ENCODE results near the gene AUP1. TPM values are rescaled to one million over a fixed set of nuclear protein-coding genes. Genes with fewer than 3 reads are reported as not detected.

The AUP1 gene
- total and polyA plus RNA-seq, 10 of the 15 experiments (the other 5 are each of a cell fraction or from before 2014, with no cell fraction given): 39.1 to 215 (median 138) TPM

DNA sequence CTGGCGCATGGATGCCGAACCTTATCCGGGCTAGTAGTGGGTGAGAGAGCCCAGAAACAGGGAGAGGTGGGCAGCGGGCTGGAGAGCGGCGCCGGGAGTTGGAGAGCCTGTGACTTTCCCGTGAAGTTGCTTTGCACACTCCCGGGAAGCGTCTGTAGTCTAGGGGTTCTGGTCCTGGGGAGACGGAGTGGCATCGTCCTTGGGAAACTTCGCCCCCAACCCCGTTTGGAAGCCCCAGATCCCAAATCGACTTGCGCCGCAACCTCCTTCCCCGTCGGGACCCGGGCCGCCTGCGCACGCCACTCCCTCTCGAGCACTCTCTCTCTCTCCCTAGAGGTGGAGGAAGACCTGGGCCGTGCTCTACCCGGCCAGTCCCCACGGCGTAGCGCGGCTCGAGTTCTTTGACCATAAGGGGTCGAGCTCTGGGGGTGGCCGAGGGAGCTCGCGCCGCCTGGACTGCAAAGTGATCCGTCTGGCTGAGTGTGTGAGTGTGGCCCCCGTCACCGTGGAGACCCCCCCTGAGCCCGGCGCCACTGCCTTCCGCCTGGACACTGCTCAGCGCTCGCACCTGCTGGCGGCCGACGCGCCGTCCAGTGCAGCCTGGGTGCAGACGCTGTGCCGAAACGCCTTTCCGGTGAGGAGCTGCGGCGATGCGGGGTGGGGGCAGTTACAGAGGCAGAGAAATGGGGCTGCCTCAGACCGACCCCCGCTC is 25.5 kb upstream of the AUP1 start (continued):
- TF ChIP-seq E2F8 (IDR thresholded peaks at IDR 0.05; ENCODE audit: low read depth, partially characterized antibody): no peak
- no peak for TF ChIP-seq IRF3 (IDR thresholded peaks at IDR 0.05)
- no peak for TF ChIP-seq HDAC2 (IDR thresholded peaks at IDR 0.05)
- TF ChIP-seq TBL1XR1 (IDR thresholded peaks at IDR 0.05; ENCODE audit: low read depth, low read length): no peak
- TF ChIP-seq SMARCA5 (IDR thresholded peaks at IDR 0.05): no peak
- TF ChIP-seq EZH2 (IDR thresholded peaks at IDR 0.05; ENCODE audit: borderline replicate concordance, control insufficient read depth, low read depth, low read length): no peak
- TF ChIP-seq STAT1 (conservative IDR thresholded peaks at IDR 0.05): no peak
- peak; percentile 37; the same call in 1 of the 2 replicates for TF ChIP-seq BACH1 (IDR thresholded peaks at IDR 0.05; ENCODE audit: borderline replicate concordance)
- TF ChIP-seq SKIL (IDR thresholded peaks at IDR 0.05; ENCODE audit: low read depth, poor library complexity, severe bottlenecking): no peak
- TF ChIP-seq MTA3 (IDR thresholded peaks at IDR 0.05; ENCODE audit: borderline replicate concordance, low read length): no peak
- no peak for TF ChIP-seq ZNF384 (IDR thresholded peaks at IDR 0.05; ENCODE audit: borderline replicate concordance, low read depth, low read length)
- no peak for TF ChIP-seq ZNF207 (IDR thresholded peaks at IDR 0.05; ENCODE audit: borderline replicate concordance)
- TF ChIP-seq POLR2A (IDR thresholded peaks at IDR 0.05; ENCODE audit: low read depth, low read length): peak; percentile 60; the same call in 1 of the 2 replicates
- TF ChIP-seq, protein P1, sequence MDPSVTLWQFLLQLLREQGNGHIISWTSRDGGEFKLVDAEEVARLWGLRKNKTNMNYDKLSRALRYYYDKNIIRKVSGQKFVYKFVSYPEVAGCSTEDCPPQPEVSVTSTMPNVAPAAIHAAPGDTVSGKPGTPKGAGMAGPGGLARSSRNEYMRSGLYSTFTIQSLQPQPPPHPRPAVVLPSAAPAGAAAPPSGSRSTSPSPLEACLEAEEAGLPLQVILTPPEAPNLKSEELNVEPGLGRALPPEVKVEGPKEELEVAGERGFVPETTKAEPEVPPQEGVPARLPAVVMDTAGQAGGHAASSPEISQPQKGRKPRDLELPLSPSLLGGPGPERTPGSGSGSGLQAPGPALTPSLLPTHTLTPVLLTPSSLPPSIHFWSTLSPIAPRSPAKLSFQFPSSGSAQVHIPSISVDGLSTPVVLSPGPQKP (IDR thresholded peaks at IDR 0.05; ENCODE audit: low read depth, low read length): no peak
- TF ChIP-seq, protein P2, sequence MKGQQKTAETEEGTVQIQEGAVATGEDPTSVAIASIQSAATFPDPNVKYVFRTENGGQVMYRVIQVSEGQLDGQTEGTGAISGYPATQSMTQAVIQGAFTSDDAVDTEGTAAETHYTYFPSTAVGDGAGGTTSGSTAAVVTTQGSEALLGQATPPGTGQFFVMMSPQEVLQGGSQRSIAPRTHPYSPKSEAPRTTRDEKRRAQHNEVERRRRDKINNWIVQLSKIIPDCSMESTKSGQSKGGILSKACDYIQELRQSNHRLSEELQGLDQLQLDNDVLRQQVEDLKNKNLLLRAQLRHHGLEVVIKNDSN (IDR thresholded peaks at IDR 0.05; ENCODE audit: borderline replicate concordance, extremely low read length, insufficient read depth, low read depth, low read length): no peak
- TF ChIP-seq TCF7 (IDR thresholded peaks at IDR 0.05; ENCODE audit: borderline replicate concordance): no peak
- peak in 1 of 2 experiments; percentile 19; a peak in 1 of 4 replicates for TF ChIP-seq BHLHE40 (IDR thresholded peaks at IDR 0.05; ENCODE audit: borderline replicate concordance in 1 of 2, low read depth in 2 of 2, low read length in 1 of 2)
- TF ChIP-seq YY1 (IDR thresholded peaks at IDR 0.05; ENCODE audit: low read depth, low read length): 0 out of 2 replicates have a peak, but pooled peaks have one; percentile 51
- no peak for TF ChIP-seq CHD1 (IDR thresholded peaks at IDR 0.05; ENCODE audit: low read depth, low read length)
- peak; percentile 33; the same call in 1 of the 2 replicates for TF ChIP-seq MLLT1 (IDR thresholded peaks at IDR 0.05)

Data from GM12878 (cell line).